ENCODE results near the gene CBX4. TPM values are rescaled to one million over a fixed set of nuclear protein-coding genes. Genes with fewer than 3 reads are reported as not detected.

Gene CBX4
- total RNA-seq, 1 donor from 2014 or later: 16.9 TPM

GRCh38 chr17:79842656-79843473 is 3.6 kb upstream of the CBX4 start:
- DNase-seq (ENCODE audit: low spot score): no peak

GRCh38 chr17:79842136-79842655 is 3.0 kb upstream of the CBX4 start:
- DNase-seq (ENCODE audit: low spot score): no peak

GRCh38 chr17:79841369-79842135 is 2.3 kb upstream of the CBX4 start:
- DNase-seq (ENCODE audit: low spot score): no peak

- no peak for DNase-seq (ENCODE audit: low spot score)
Observed at GRCh38 chr17:79840989-79841286, 1.7 kb upstream of the CBX4 start.

- DNase-seq (ENCODE audit: low spot score): no peak
Observed at GRCh38 chr17:79840269-79840988, 1.2 kb upstream of the CBX4 start.

- DNase-seq (ENCODE audit: low spot score): no peak
Observed at GRCh38 chr17:79838522-79839274, 542 bp downstream of the CBX4 start.

- no peak for DNase-seq (ENCODE audit: low spot score)
Observed at GRCh38 chr17:79837888-79838521, 1.2 kb downstream of the CBX4 start.

- DNase-seq (ENCODE audit: low spot score): no peak
Observed at GRCh38 chr17:79836972-79837887, 2.0 kb downstream of the CBX4 start.

- DNase-seq (ENCODE audit: low spot score): no peak
Observed at GRCh38 chr17:79836510-79836971, 2.7 kb downstream of the CBX4 start.

- no peak for DNase-seq (ENCODE audit: low spot score)
Observed at GRCh38 chr17:79835953-79836509, 3.2 kb downstream of the CBX4 start.

- no peak for DNase-seq (ENCODE audit: low spot score)
Observed at GRCh38 chr17:79835470-79835899, 3.8 kb downstream of the CBX4 start.

- DNase-seq (ENCODE audit: low spot score): no peak
Observed at GRCh38 chr17:79834565-79835469, 4.4 kb downstream of the CBX4 start.

GRCh38 chr17:79833744-79834564 is 5.3 kb downstream of the CBX4 start:
- DNase-seq (ENCODE audit: low spot score): no peak

GRCh38 chr17:79833110-79833450 is 6.2 kb downstream of the CBX4 start:
- DNase-seq (ENCODE audit: low spot score): no peak

GRCh38 chr17:79832218-79833109 is 6.8 kb downstream of the CBX4 start:
- DNase-seq (ENCODE audit: low spot score): no peak

Data from mesenteric fat pad (tissue), 1 donor.